ENCODE results near the gene WDR6. TPM values are rescaled to one million over a fixed set of nuclear protein-coding genes. Genes with fewer than 3 reads are reported as not detected.

Gene WDR6
- total RNA-seq, 4 donors from 2014 or later = 77.2 to 101 (median 89.0) TPM

GRCh38 chr3:49023775-49024174 lies 16.6 kb downstream of the WDR6 start:
- Histone ChIP-seq H3K9me3 (no peaks in the 10 kb centered on the region), H3K27ac (replicated peaks in 1 of 4) (no peak overlapping the region), H3K27me3 (no peaks in the 10 kb centered on the region), H3K4me3 (no peak overlapping the region), H3K36me3 (peaks cover 20 to 54% (median 45%) of the 10 kb centered on the region in 4 donors), H3K4me1 (peaks cover 49 to 77% (median 59%) of the 10 kb centered on the region in 4 donors)
- 88% methylated on average over 4 of the region's 4 CpGs for WGBS
- no peak for TF ChIP-seq POLR2A (IDR thresholded peaks at IDR 0.05; ENCODE audit: low read depth)
- no peak for TF ChIP-seq CTCF (IDR thresholded peaks at IDR 0.05)
- TF ChIP-seq EP300 (IDR thresholded peaks at IDR 0.05) = no peak
- TF ChIP-seq POLR2AphosphoS5 (IDR thresholded peaks at IDR 0.05) = no peak
- intact Hi-C loops (cut with DNase I) = no loop called here
- no peak for DNase-seq (ENCODE audit: extremely low spot score)

DNA sequence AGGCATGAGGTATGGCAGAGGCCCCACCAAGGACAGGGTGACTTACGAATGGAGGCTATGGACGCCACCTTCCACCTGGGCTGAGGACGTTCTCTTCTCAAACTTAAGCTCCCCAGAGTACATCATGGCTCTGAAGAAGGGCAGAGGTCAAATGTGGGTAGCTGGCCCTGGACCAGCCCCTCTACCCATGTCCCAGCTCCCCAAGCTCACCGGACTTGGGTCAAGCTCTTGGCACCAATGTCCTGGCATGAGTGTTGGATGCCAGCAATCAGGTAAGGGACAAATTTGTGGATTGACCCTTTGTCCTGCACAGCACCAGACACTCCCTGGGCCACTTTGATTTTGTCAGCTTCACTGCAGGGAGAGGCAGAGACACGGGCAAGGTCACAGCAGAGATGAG lies 17.3 kb downstream of the WDR6 start:
- H3K4me1 ChIP-seq = peaks cover 44 to 73% (median 57%) of the 10 kb centered on the region in 4 donors
- no peak overlapping the region for H3K4me3 ChIP-seq
- peaks cover 20 to 54% (median 45%) of the 10 kb centered on the region in 4 donors for H3K36me3 ChIP-seq
- no peak for DNase-seq (ENCODE audit: extremely low spot score)
- H3K27ac ChIP-seq (replicated peaks in 1 of 4) = no peak overlapping the region
- intact Hi-C loops (cut with DNase I) = no loop called here
- TF ChIP-seq EP300 (IDR thresholded peaks at IDR 0.05) = no peak
- H3K9me3 ChIP-seq = no peaks in the 10 kb centered on the region
- WGBS = 75% methylated on average over 4 of the region's 5 CpGs
- H3K27me3 ChIP-seq = no peaks in the 10 kb centered on the region

DNA sequence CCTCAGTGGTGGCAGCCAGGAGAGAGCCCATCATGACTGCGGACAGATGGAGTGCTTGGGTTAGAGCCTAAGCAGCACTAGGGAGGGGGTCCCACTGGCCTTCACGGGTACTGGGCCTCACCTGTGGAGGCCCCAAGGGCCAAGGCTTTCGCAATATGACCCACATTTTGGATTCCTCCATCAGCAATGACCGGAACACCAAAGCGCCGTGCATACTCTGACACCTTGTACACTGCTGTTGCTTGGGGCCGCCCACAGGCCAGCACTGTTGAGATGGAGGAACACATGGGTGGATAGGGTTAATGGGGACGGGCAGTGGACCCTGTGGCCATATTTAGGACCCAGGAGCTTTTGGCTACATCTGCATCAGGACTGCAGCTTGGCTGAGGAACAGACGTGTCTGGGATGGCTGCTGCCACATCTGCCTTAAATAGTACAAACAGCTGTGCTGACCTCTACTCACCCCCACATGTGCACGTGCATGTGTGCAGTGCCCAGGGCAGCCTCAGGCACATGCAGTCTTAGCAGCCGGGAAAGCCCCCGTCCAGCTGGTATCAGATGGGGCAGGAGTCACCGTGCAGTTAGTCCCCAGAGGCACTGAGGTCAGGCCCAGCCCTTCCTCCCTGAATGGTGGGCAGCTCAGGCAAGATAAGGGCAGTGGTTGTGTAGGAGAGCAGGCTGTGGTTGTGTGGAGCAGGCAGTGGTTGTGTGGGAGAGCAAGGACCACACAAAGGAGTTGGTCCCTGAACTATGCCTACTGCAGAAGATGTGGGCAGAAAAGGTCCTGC lies 18.0 kb downstream of the WDR6 start:
- 71% methylated on average over 12 of the region's 13 CpGs for WGBS
- DNase-seq (ENCODE audit: extremely low spot score) = no peak
- no peak for TF ChIP-seq POLR2AphosphoS5 (IDR thresholded peaks at IDR 0.05)
- Histone ChIP-seq H3K27ac (replicated peaks in 1 of 4) (no peak overlapping the region), H3K4me3 (no peak overlapping the region), H3K36me3 (peaks cover 20 to 58% (median 48%) of the 10 kb centered on the region in 4 donors), H3K9me3 (no peaks in the 10 kb centered on the region), H3K4me1 (peaks cover 37 to 66% (median 54%) of the 10 kb centered on the region in 4 donors), H3K27me3 (no peaks in the 10 kb centered on the region)
- intact Hi-C loops (cut with DNase I) = no loop called here

DNA sequence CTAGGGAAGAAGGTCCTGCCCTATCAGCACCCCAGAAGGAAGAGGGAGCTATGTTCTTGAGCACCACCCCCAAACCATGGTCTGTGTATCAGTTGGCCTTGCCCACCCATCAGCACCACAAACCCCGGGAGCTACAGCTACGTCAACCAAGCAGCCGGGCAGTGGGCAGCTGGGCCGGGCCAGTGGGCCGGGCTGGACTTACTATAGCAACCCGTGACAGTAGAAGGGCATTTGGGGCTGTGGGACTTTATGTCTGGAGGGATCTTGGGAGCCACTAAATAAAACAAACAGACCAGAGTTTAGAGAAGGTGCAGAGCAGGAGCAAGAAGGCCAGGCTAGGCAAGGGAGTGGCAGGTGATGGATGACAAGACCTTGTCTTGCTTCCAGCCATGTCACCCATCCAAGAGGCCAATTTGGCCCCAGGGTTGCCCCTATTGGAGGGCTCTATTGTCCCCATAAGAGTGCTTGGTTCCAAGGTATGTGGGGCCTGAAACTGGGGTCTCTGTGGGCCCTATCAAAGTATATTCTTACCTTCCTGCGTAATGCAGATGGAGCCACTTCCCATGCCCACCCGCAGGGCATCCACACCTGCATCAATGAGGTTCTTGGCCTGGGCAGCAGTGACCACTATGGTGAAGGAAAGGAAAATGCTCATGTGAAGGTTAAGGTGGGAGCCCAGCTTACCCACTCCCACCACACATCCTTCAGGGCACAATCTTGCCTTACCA lies 18.8 kb downstream of the WDR6 start:
- WGBS = 92% methylated on average over 5 of the region's 8 CpGs
- H3K27ac ChIP-seq (replicated peaks in 1 of 4) = no peak overlapping the region
- TF ChIP-seq POLR2A (IDR thresholded peaks at IDR 0.05; ENCODE audit: low read depth) (no peak), EP300 (IDR thresholded peaks at IDR 0.05) (no peak), POLR2AphosphoS5 (IDR thresholded peaks at IDR 0.05) (no peak), CTCF (IDR thresholded peaks at IDR 0.05) (no peak)
- no peaks in the 10 kb centered on the region for H3K9me3 ChIP-seq
- DNase-seq (ENCODE audit: extremely low spot score) = no peak
- intact Hi-C loops (cut with DNase I) = no loop called here
- H3K4me1 ChIP-seq = peaks cover 31 to 58% (median 47%) of the 10 kb centered on the region in 4 donors
- H3K36me3 ChIP-seq = peaks cover 20 to 66% (median 56%) of the 10 kb centered on the region in 4 donors
- no peak overlapping the region for H3K4me3 ChIP-seq
- no peaks in the 10 kb centered on the region for H3K27me3 ChIP-seq

DNA sequence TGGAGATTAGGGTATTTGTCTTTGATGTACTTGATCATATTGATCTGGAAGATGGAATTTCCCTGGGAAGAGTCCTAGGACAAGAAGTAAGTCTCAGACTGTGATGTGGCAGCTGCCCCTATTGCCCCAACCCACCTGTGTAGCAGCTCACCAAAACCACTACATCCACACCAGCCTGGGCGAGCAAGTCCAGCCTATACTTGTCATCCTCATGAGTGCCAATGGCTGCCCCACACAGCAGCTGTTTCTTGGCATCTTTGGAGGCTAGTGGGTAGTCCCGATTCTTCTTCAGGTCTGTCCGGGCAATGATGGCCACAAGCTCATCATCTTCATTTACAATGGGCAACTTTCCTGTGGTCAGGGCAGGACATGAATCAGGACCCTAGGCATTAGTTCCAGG lies 19.3 kb downstream of the WDR6 start:
- Histone ChIP-seq H3K27ac (replicated peaks in 1 of 4) (no peak overlapping the region), H3K4me1 (peaks cover 31 to 58% (median 47%) of the 10 kb centered on the region in 4 donors), H3K36me3 (peaks cover 20 to 72% (median 62%) of the 10 kb centered on the region in 4 donors), H3K27me3 (no peaks in the 10 kb centered on the region), H3K9me3 (no peaks in the 10 kb centered on the region), H3K4me3 (no peak overlapping the region)
- WGBS = 100% methylated on average over 2 of the region's 3 CpGs
- intact Hi-C loops (cut with DNase I) = no loop called here
- TF ChIP-seq POLR2AphosphoS5 (IDR thresholded peaks at IDR 0.05) = no peak
- TF ChIP-seq POLR2A (IDR thresholded peaks at IDR 0.05; ENCODE audit: low read depth) = no peak
- TF ChIP-seq EP300 (IDR thresholded peaks at IDR 0.05) = no peak
- TF ChIP-seq CTCF (IDR thresholded peaks at IDR 0.05) = no peak
- no peak for DNase-seq (ENCODE audit: extremely low spot score)
